GM23338 (cell line): Measurements from ENCODE around the gene ZXDA. TPM values are rescaled to one million over a fixed set of nuclear protein-coding genes. Genes with fewer than 3 reads are reported as not detected.

Experiments
- ATAC-seq: fragments of 200-7000 bp; cut with Tn5 transposase; 3 replicates; pipeline ENCODE4 v1.9.1; 2020
- DNase-seq: peaks from one replicate; pipeline ENCODE4 v3.0.0-alpha.2; 2015; ENCODE audit warnings: low spot score
- H2AFZ ChIP-seq: fragments of 200-600 bp; sonication (generic); 2 replicates; pipeline ENCODE4 v1.8.0; 2016; ENCODE audit warnings: antibody characterized with exemption, mild to moderate bottlenecking, moderate library complexity
- H3F3A ChIP-seq: fragments of 200-600 bp; sonication (generic); replicated peaks from 2 replicates; pipeline ENCODE4 v1.8.0; 2017; ENCODE audit warnings: antibody characterized with exemption, mixed run types, low read depth
- H3K27ac ChIP-seq: fragments of 200-600 bp; sonication (generic); 2 replicates; pipeline ENCODE4 v1.6.1; 2016; ENCODE audit warnings: low read depth
- H3K27me3 ChIP-seq: fragments of 200-600 bp; sonication (generic); 2 replicates; pipeline ENCODE4 v1.8.0; 2016; ENCODE audit warnings: mild to moderate bottlenecking, mixed run types, moderate library complexity; ENCODE audit not compliant: insufficient read depth
- H3K36me3 ChIP-seq: fragments of 200-600 bp; sonication (generic); 2 replicates; pipeline ENCODE4 v1.8.0; 2016; ENCODE audit warnings: mild to moderate bottlenecking; ENCODE audit not compliant: insufficient read depth
- H3K4me1 ChIP-seq: fragments of 200-600 bp; sonication (generic); 2 replicates; pipeline ENCODE4 v1.8.0; 2016; ENCODE audit warnings: mild to moderate bottlenecking, moderate library complexity; ENCODE audit not compliant: insufficient read depth
- H3K4me2 ChIP-seq: fragments of 200-600 bp; sonication (generic); 2 replicates; pipeline ENCODE4 v1.7.1; 2017; ENCODE audit warnings: mixed run types
- H3K4me3 ChIP-seq: fragments of 200-600 bp; sonication (generic); 2 replicates; pipeline ENCODE4 v1.6.1; 2016; ENCODE audit warnings: mixed run types
- H3K79me2 ChIP-seq: fragments of 200-600 bp; sonication (generic); replicated peaks from 2 replicates; pipeline ENCODE4 v1.8.0; 2017; ENCODE audit warnings: mild to moderate bottlenecking; ENCODE audit not compliant: insufficient read depth
- H3K9me2 ChIP-seq: fragments of 200-600 bp; sonication (generic); 2 replicates; pipeline ENCODE4 v1.8.0; 2017; ENCODE audit not compliant: insufficient read depth
- H4K20me1 ChIP-seq: fragments of 200-600 bp; sonication (generic); replicated peaks from 2 replicates; pipeline ENCODE4 v1.8.0; 2017; ENCODE audit warnings: mild to moderate bottlenecking; ENCODE audit not compliant: insufficient read depth
- H3K27ac Mint-ChIP-seq: 2 replicates; pipeline ENCODE4 v1.8.0; 2020; ENCODE audit warnings: inconsistent platforms, mild to moderate bottlenecking, moderate library complexity, mixed read lengths
- H3K27me3 Mint-ChIP-seq: 3 replicates; pipeline ENCODE4 v1.8.0; 2022; ENCODE audit warnings: low read depth, mild to moderate bottlenecking, moderate library complexity, mixed read lengths, inconsistent platforms; ENCODE audit not compliant: insufficient read depth, poor library complexity
- H3K36me3 Mint-ChIP-seq: 3 replicates; pipeline ENCODE4 v1.8.0; 2021; ENCODE audit warnings: low read depth, mild to moderate bottlenecking, inconsistent platforms, moderate library complexity, mixed read lengths
- H3K4me1 Mint-ChIP-seq: 3 replicates; pipeline ENCODE4 v1.8.0; 2020; ENCODE audit warnings: mild to moderate bottlenecking, inconsistent platforms, mixed read lengths
- H3K4me3 Mint-ChIP-seq: 3 replicates; pipeline ENCODE4 v1.8.0; 2021; ENCODE audit warnings: moderate library complexity, mild to moderate bottlenecking, inconsistent platforms, mixed read lengths
- H3K9me3 Mint-ChIP-seq: 3 replicates; pipeline ENCODE4 v1.8.0; 2020; ENCODE audit warnings: moderate library complexity, mild to moderate bottlenecking, inconsistent platforms, mixed read lengths
- EZH2 ChIP-seq: fragments of 200-600 bp; sonication (generic); IDR thresholded peaks from one replicate; pipeline ENCODE4 v1.8.0; 2017; ENCODE audit warnings: antibody characterized with exemption, mild to moderate bottlenecking, low read depth; ENCODE audit not compliant: unreplicated experiment
- EZH2phosphoT487 ChIP-seq: fragments of 200-600 bp; sonication (generic); IDR thresholded peaks from one replicate; pipeline ENCODE4 v1.8.1; 2018; ENCODE audit warnings: antibody characterized with exemption; ENCODE audit not compliant: unreplicated experiment
- JUNB ChIP-seq: IDR thresholded peaks from one replicate; pipeline ENCODE4 v1.6.1; 2016; ENCODE audit warnings: antibody characterized with exemption; ENCODE audit not compliant: unreplicated experiment
- POLR2AphosphoS5 ChIP-seq: IDR thresholded peaks from 2 replicates; pipeline ENCODE4 v1.6.1; 2016; ENCODE audit warnings: antibody characterized with exemption, low read depth
- ZNF114 ChIP-seq: fragments of 250-450 bp; sonication (Bioruptor Pico); IDR thresholded peaks from 2 replicates; pipeline ENCODE4 v1.5.0; 2020; ENCODE audit warnings: mild to moderate bottlenecking, moderate library complexity
- ZNF331 ChIP-seq: fragments of 250-450 bp; sonication (Bioruptor Pico); IDR thresholded peaks from 2 replicates; pipeline ENCODE4 v1.5.0; 2020; ENCODE audit warnings: low read depth, mild to moderate bottlenecking, moderate library complexity
- polyA plus RNA-seq: library from polyadenylated mRNA; unstranded; fragments of >200 nt; fragmentation: Nextera tagmentation; extraction: Ambion mirVana; gene quantifications from 2 replicates; pipeline ENCODE4 v1.2.1, GENCODE V29; 2016
- total RNA-seq: library from RNA; depleted of rRNA; stranded (reverse); fragments of >200 nt; shearing (Covaris generic); gene quantifications from 2 replicates; pipeline ENCODE4 v1.2.3, GENCODE V29; 2014
- TF ChIP-seq, protein P1 (sequence below): fragments of 250-450 bp; sonication (Bioruptor Pico); IDR thresholded peaks from 2 replicates; pipeline ENCODE4 v1.5.0; 2020; ENCODE audit warnings: mild to moderate bottlenecking, moderate library complexity
- TF ChIP-seq, protein P2 (sequence below), 2 experiments: fragments of 200-600 bp in 1 of 2; sonication (generic) in 1 of 2; conservative IDR thresholded peaks; 2 replicates each; pipeline versions ENCODE4 v1.5.1 to v1.6.1; 2016 to 2017; ENCODE audit warnings: antibody characterized with exemption in 2 of 2, low read depth in 2 of 2, mild to moderate bottlenecking in 2 of 2, moderate library complexity in 1 of 2
- TF ChIP-seq, protein P3 (sequence below): IDR thresholded peaks from one replicate; pipeline ENCODE4 v1.6.1; 2018; ENCODE audit warnings: antibody characterized with exemption; ENCODE audit not compliant: unreplicated experiment

Gene ZXDA
- total and polyA plus RNA-seq, 2 experiments from 2014 or later = 0.42 to 4.6 TPM

DNA sequence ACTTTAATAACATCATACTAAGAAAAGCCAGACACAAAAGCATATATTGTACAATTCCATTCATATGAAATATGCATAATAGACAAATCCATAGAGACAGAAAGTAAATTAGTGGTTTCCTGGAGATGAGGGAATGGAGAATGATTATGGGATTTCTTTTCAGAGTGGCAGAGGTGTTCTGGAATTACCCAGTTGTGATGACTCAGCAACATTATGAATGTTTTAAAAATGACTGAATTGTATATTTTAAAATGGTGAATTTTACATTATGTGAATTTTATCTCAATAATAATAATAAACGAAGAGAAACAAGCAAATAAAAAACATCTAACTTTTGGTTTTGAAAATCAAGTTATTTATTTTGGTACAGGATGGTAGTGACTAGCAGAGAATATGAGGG lies 11.2 kb downstream of the ZXDA start:
- ATAC-seq = no peak

GRCh38 chrX:57871463-57871862 lies 38.8 kb downstream of the ZXDA start:
- TF ChIP-seq EZH2phosphoT487 = no peak
- TF ChIP-seq ZNF114 (CRISPR knock-in tag) = no peak
- TF ChIP-seq, protein P1, sequence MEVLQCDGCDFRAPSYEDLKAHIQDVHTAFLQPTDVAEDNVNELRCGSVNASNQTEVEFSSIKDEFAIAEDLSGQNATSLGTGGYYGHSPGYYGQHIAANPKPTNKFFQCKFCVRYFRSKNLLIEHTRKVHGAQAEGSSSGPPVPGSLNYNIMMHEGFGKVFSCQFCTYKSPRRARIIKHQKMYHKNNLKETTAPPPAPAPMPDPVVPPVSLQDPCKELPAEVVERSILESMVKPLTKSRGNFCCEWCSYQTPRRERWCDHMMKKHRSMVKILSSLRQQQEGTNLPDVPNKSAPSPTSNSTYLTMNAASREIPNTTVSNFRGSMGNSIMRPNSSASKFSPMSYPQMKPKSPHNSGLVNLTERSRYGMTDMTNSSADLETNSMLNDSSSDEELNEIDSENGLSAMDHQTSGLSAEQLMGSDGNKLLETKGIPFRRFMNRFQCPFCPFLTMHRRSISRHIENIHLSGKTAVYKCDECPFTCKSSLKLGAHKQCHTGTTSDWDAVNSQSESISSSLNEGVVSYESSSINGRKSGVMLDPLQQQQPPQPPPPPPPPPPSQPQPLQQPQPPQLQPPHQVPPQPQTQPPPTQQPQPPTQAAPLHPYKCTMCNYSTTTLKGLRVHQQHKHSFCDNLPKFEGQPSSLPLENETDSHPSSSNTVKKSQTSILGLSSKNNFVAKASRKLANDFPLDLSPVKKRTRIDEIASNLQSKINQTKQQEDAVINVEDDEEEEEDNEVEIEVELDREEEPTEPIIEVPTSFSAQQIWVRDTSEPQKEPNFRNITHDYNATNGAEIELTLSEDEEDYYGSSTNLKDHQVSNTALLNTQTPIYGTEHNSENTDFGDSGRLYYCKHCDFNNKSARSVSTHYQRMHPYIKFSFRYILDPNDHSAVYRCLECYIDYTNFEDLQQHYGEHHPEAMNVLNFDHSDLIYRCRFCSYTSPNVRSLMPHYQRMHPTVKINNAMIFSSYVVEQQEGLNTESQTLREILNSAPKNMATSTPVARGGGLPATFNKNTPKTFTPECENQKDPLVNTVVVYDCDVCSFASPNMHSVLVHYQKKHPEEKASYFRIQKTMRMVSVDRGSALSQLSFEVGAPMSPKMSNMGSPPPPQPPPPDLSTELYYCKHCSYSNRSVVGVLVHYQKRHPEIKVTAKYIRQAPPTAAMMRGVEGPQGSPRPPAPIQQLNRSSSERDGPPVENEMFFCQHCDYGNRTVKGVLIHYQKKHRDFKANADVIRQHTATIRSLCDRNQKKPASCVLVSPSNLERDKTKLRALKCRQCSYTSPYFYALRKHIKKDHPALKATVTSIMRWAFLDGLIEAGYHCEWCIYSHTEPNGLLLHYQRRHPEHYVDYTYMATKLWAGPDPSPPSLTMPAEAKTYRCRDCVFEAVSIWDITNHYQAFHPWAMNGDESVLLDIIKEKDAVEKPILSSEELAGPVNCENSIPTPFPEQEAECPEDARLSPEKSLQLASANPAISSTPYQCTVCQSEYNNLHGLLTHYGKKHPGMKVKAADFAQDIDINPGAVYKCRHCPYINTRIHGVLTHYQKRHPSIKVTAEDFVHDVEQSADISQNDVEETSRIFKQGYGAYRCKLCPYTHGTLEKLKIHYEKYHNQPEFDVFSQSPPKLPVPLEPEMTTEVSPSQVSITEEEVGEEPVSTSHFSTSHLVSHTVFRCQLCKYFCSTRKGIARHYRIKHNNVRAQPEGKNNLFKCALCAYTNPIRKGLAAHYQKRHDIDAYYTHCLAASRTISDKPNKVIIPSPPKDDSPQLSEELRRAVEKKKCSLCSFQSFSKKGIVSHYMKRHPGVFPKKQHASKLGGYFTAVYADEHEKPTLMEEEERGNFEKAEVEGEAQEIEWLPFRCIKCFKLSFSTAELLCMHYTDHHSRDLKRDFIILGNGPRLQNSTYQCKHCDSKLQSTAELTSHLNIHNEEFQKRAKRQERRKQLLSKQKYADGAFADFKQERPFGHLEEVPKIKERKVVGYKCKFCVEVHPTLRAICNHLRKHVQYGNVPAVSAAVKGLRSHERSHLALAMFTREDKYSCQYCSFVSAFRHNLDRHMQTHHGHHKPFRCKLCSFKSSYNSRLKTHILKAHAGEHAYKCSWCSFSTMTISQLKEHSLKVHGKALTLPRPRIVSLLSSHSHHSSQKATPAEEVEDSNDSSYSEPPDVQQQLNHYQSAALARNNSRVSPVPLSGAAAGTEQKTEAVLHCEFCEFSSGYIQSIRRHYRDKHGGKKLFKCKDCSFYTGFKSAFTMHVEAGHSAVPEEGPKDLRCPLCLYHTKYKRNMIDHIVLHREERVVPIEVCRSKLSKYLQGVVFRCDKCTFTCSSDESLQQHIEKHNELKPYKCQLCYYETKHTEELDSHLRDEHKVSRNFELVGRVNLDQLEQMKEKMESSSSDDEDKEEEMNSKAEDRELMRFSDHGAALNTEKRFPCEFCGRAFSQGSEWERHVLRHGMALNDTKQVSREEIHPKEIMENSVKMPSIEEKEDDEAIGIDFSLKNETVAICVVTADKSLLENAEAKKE (CRISPR knock-in tag) = no peak
- TF ChIP-seq POLR2AphosphoS5 = no peak
- TF ChIP-seq, protein P2, sequence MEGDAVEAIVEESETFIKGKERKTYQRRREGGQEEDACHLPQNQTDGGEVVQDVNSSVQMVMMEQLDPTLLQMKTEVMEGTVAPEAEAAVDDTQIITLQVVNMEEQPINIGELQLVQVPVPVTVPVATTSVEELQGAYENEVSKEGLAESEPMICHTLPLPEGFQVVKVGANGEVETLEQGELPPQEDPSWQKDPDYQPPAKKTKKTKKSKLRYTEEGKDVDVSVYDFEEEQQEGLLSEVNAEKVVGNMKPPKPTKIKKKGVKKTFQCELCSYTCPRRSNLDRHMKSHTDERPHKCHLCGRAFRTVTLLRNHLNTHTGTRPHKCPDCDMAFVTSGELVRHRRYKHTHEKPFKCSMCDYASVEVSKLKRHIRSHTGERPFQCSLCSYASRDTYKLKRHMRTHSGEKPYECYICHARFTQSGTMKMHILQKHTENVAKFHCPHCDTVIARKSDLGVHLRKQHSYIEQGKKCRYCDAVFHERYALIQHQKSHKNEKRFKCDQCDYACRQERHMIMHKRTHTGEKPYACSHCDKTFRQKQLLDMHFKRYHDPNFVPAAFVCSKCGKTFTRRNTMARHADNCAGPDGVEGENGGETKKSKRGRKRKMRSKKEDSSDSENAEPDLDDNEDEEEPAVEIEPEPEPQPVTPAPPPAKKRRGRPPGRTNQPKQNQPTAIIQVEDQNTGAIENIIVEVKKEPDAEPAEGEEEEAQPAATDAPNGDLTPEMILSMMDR (conservative IDR thresholded peaks at IDR 0.05; ENCODE audit: low read depth in 2 of 2) = no peak
- TF ChIP-seq EZH2 = no peak
- Histone ChIP-seq H3K4me3 (no peak overlapping the region), H3K27ac (no peak overlapping the region), H3K9me2 (no peaks in the 10 kb centered on the region), H3K4me2 (no peak overlapping the region), H2AFZ (no peak overlapping the region), H3K27me3 (no peaks in the 10 kb centered on the region), H3K36me3 (no peaks in the 10 kb centered on the region), H3K79me2 (no peaks in the 10 kb centered on the region), H3F3A (no peaks in the 10 kb centered on the region), H3K4me1 (no peaks in the 10 kb centered on the region), H4K20me1 (no peaks in the 10 kb centered on the region)
- no peak for DNase-seq
- H3K4me1 Mint-ChIP-seq = no peaks in the 10 kb centered on the region
- ATAC-seq = no peak
- peaks cover 80% of the 10 kb centered on the region for H3K9me3 Mint-ChIP-seq
- no peak overlapping the region for H3K27ac Mint-ChIP-seq
- no peak overlapping the region for H3K4me3 Mint-ChIP-seq
- peaks cover 3% of the 10 kb centered on the region; the same call in 1 of the 3 replicates for H3K36me3 Mint-ChIP-seq
- H3K27me3 Mint-ChIP-seq = no peaks in the 10 kb centered on the region

More for the DNA sequence above, 11.2 kb downstream of the ZXDA start:
- Mint-ChIP-seq H3K27me3 (no peaks in the 10 kb centered on the region), H3K4me1 (peaks cover 3% of the 10 kb centered on the region; the same call in 2 of the 3 replicates), H3K9me3 (peaks cover 8% of the 10 kb centered on the region; the same call in 2 of the 3 replicates), H3K4me3 (no peak overlapping the region), H3K36me3 (no peaks in the 10 kb centered on the region), H3K27ac (no peak overlapping the region)
- TF ChIP-seq ZNF114 (CRISPR knock-in tag) = no peak
- TF ChIP-seq ZNF331 = no peak
- TF ChIP-seq JUNB = no peak
- no peak for TF ChIP-seq POLR2AphosphoS5
- TF ChIP-seq, protein P3, sequence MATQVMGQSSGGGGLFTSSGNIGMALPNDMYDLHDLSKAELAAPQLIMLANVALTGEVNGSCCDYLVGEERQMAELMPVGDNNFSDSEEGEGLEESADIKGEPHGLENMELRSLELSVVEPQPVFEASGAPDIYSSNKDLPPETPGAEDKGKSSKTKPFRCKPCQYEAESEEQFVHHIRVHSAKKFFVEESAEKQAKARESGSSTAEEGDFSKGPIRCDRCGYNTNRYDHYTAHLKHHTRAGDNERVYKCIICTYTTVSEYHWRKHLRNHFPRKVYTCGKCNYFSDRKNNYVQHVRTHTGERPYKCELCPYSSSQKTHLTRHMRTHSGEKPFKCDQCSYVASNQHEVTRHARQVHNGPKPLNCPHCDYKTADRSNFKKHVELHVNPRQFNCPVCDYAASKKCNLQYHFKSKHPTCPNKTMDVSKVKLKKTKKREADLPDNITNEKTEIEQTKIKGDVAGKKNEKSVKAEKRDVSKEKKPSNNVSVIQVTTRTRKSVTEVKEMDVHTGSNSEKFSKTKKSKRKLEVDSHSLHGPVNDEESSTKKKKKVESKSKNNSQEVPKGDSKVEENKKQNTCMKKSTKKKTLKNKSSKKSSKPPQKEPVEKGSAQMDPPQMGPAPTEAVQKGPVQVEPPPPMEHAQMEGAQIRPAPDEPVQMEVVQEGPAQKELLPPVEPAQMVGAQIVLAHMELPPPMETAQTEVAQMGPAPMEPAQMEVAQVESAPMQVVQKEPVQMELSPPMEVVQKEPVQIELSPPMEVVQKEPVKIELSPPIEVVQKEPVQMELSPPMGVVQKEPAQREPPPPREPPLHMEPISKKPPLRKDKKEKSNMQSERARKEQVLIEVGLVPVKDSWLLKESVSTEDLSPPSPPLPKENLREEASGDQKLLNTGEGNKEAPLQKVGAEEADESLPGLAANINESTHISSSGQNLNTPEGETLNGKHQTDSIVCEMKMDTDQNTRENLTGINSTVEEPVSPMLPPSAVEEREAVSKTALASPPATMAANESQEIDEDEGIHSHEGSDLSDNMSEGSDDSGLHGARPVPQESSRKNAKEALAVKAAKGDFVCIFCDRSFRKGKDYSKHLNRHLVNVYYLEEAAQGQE = no peak
- Histone ChIP-seq H3K27me3 (no peaks in the 10 kb centered on the region), H3K4me1 (peaks cover 5% of the 10 kb centered on the region; the same call in 1 of the 2 replicates), H3F3A (no peaks in the 10 kb centered on the region), H3K36me3 (no peaks in the 10 kb centered on the region), H3K27ac (no peak overlapping the region), H3K4me3 (no peak overlapping the region), H2AFZ (no peak overlapping the region), H4K20me1 (no peaks in the 10 kb centered on the region), H3K79me2 (no peaks in the 10 kb centered on the region), H3K4me2 (no peak overlapping the region), H3K9me2 (no peaks in the 10 kb centered on the region)
- no peak for DNase-seq
